Testis (tissue), 2 donors: ENCODE measurements around the gene TFCP2.

Experiments
- POLR2A ChIP-seq: fragments of 450-650 bp; IDR thresholded peaks from one replicate; pipeline ENCODE4 v1.6.1; 2017; ENCODE audit warnings: antibody characterized with exemption, mild to moderate bottlenecking, moderate library complexity
- TF ChIP-seq, protein P1 (sequence below), 3 experiments: fragments of 450-650 bp in 2 of 3; fragments of 200-600 bp in 1 of 3; sonication (generic) in 1 of 3; IDR thresholded peaks; one replicate each; pipeline ENCODE4 v1.5.1; 2016 to 2019; ENCODE audit warnings: antibody characterized with exemption in 3 of 3, mild to moderate bottlenecking in 2 of 3, moderate library complexity in 1 of 3

DNA sequence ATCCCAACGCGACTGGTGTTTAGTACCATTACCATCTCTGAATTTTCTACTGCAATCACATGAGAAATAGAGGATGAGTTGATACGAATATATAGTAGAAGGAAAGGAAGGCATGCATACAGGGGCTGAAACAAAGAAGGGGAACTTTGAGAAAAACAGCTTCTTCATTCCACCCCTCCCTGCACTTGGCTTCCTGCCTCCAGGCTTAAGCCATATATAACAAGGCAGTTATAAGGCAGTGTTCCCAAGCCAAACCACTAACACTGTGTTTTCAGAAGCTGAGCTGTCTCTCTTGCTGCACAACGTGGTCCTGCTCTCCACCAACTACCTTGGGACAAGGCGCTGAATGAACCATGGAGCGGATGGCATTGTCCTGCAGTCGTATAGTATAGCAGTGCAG, 113.8 kb downstream of the TFCP2 start:
- TF ChIP-seq, protein P1, sequence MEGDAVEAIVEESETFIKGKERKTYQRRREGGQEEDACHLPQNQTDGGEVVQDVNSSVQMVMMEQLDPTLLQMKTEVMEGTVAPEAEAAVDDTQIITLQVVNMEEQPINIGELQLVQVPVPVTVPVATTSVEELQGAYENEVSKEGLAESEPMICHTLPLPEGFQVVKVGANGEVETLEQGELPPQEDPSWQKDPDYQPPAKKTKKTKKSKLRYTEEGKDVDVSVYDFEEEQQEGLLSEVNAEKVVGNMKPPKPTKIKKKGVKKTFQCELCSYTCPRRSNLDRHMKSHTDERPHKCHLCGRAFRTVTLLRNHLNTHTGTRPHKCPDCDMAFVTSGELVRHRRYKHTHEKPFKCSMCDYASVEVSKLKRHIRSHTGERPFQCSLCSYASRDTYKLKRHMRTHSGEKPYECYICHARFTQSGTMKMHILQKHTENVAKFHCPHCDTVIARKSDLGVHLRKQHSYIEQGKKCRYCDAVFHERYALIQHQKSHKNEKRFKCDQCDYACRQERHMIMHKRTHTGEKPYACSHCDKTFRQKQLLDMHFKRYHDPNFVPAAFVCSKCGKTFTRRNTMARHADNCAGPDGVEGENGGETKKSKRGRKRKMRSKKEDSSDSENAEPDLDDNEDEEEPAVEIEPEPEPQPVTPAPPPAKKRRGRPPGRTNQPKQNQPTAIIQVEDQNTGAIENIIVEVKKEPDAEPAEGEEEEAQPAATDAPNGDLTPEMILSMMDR (IDR thresholded peaks at IDR 0.05), result no peak
- no peak for TF ChIP-seq POLR2A
